Tibial nerve (tissue), 3 donors: ENCODE data around the gene KIDINS220.

Experiments used
- POLR2A ChIP-seq, 2 donors: fragments of 450-650 bp; IDR thresholded peaks; one replicate each; pipeline ENCODE4 v1.6.1; 2017; ENCODE audit warnings: antibody characterized with exemption in 2 of 2, mild to moderate bottlenecking in 2 of 2, moderate library complexity in 2 of 2
- TF ChIP-seq, protein P1 (sequence below), 5 experiments: fragments of 200-600 bp in 3 of 5; fragments of 450-650 bp in 2 of 5; sonication (generic) in 3 of 5; IDR thresholded peaks; one replicate each; pipeline ENCODE4 v1.5.1; 2016 to 2019; ENCODE audit warnings: antibody characterized with exemption in 5 of 5, mild to moderate bottlenecking in 3 of 5, moderate library complexity in 2 of 5

DNA sequence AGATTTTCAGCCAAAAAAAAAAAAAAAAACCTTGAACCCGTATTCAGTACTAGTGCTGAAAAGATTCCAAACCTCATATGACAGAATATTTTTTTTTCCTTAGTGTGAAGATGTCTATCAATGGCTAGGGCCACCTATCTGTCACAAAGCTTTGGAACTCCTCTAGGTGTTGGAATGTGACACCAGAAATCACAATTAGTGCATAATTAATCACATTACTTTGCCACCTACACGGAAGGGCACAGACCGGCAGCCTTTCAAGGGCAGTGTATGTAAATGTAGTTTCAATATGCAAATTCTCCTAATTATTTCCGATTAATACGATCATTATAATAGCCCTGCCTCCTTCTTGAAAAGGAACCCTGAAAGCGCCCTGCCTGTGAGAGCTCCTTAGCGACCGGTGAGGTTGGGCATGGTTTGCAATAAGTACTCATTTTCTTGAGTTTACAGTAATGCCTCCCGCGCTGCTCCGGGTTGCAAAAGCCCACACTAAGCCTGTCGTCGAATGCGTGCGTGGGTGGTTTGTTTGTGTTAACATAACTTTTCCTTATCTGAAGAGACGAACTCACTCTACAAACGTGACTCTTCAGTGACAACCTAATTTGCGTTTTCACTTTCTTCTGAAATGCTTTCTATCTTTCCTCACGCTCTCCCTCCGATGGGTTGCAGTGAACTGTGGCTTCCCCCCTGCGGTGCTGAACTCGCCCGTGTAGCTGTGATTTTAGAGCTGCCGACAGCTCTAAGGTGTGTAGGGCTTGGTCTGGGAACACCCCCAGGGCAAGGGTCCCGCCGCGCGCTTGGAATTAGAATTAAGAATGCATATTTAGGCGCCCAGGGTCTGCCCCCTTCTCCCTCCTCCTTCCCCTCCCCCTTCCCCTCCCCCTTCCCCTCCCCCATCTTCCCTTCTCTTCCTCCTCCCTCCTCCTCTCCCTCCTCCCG, 156.3 kb downstream of the KIDINS220 start:
- TF ChIP-seq, protein P1, sequence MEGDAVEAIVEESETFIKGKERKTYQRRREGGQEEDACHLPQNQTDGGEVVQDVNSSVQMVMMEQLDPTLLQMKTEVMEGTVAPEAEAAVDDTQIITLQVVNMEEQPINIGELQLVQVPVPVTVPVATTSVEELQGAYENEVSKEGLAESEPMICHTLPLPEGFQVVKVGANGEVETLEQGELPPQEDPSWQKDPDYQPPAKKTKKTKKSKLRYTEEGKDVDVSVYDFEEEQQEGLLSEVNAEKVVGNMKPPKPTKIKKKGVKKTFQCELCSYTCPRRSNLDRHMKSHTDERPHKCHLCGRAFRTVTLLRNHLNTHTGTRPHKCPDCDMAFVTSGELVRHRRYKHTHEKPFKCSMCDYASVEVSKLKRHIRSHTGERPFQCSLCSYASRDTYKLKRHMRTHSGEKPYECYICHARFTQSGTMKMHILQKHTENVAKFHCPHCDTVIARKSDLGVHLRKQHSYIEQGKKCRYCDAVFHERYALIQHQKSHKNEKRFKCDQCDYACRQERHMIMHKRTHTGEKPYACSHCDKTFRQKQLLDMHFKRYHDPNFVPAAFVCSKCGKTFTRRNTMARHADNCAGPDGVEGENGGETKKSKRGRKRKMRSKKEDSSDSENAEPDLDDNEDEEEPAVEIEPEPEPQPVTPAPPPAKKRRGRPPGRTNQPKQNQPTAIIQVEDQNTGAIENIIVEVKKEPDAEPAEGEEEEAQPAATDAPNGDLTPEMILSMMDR (IDR thresholded peaks at IDR 0.05) = no peak
- no peak for TF ChIP-seq POLR2A (IDR thresholded peaks at IDR 0.05)
